H1 (cell line): ENCODE measurements around the gene NDUFB11. TPM values are rescaled to one million over a fixed set of nuclear protein-coding genes. Genes with fewer than 3 reads are reported as not detected.

ENCODE experiments used
- ASH2L ChIP-seq: fragments of 200-600, 300-600 bp; sonication (generic); IDR thresholded peaks from one replicate; pipeline ENCODE4 v1.7.1; 2017; ENCODE audit warnings: low read length
- BACH1 ChIP-seq: IDR thresholded peaks from 2 replicates; pipeline ENCODE4 v1.6.1; 2012; ENCODE audit warnings: low read length, improper control_type of control experiment
- BRCA1 ChIP-seq: IDR thresholded peaks from 2 replicates; pipeline ENCODE4 v1.6.1; 2012; ENCODE audit warnings: low read depth, low read length, improper control_type of control experiment
- CBX5 ChIP-seq: fragments of 300-800, 300-1000 bp; sonication (generic); IDR thresholded peaks from 2 replicates; pipeline ENCODE4 v1.7.1; 2016; ENCODE audit warnings: antibody characterized with exemption, low read length, low read depth
- CBX8 ChIP-seq: fragments of 300-800, 300-1000 bp; sonication (generic); IDR thresholded peaks from 2 replicates; pipeline ENCODE4 v1.7.1; 2016; ENCODE audit warnings: low read depth, low read length, borderline replicate concordance
- CHD1 ChIP-seq: IDR thresholded peaks from 2 replicates; pipeline ENCODE4 v1.6.1; 2012; ENCODE audit warnings: low read depth, low read length, improper control_type of control experiment
- CREB1 ChIP-seq: IDR thresholded peaks from 2 replicates; pipeline ENCODE4 v1.6.1; 2012; ENCODE audit warnings: inconsistent platforms
- EGR1 ChIP-seq: IDR thresholded peaks from 2 replicates; pipeline ENCODE4 v1.6.1; 2011; ENCODE audit warnings: low read depth, low read length, borderline replicate concordance
- EZH2 ChIP-seq: fragments of 200-600 bp; sonication (generic); IDR thresholded peaks from 2 replicates; pipeline ENCODE4 v1.7.1; 2012; ENCODE audit warnings: low read depth, mild to moderate bottlenecking, moderate library complexity, low read length, inconsistent platforms; ENCODE audit not compliant: severe bottlenecking
- GABPA ChIP-seq: IDR thresholded peaks from 2 replicates; pipeline ENCODE4 v1.6.1; 2011; ENCODE audit warnings: mild to moderate bottlenecking, low read length, moderate library complexity, borderline replicate concordance; ENCODE audit not compliant: insufficient read depth
- HDAC2 ChIP-seq, 2 experiments: fragments of 300-600 bp in 1 of 2; sonication (generic) in 1 of 2; IDR thresholded peaks; 2 replicates each; pipeline ENCODE4 v1.6.1; 2011 to 2012; ENCODE audit warnings: low read depth in 2 of 2, low read length in 2 of 2, mild to moderate bottlenecking in 2 of 2, moderate library complexity in 2 of 2, borderline replicate concordance in 1 of 2, inconsistent platforms in 1 of 2
- JUND ChIP-seq: IDR thresholded peaks from 2 replicates; pipeline ENCODE4 v1.6.1; 2011; ENCODE audit warnings: mild to moderate bottlenecking, improper control_type of control experiment, low read length
- KDM1A ChIP-seq: fragments of 200-600, 300-600 bp; sonication (generic); IDR thresholded peaks from 2 replicates; pipeline ENCODE4 v1.7.1; 2016; ENCODE audit warnings: mild to moderate bottlenecking, low read length, borderline replicate concordance
- KDM5A ChIP-seq: fragments of 200-600 bp; IDR thresholded peaks from 2 replicates; pipeline ENCODE4 v1.7.1; 2012; ENCODE audit warnings: mild to moderate bottlenecking, low read length, inconsistent platforms, mixed read lengths
- POLR2AphosphoS5 ChIP-seq: IDR thresholded peaks from 2 replicates; pipeline ENCODE4 v1.6.1; 2011; ENCODE audit warnings: low read depth, low read length
- POU5F1 ChIP-seq: IDR thresholded peaks from 2 replicates; pipeline ENCODE4 v1.6.1; 2011; ENCODE audit warnings: low read depth, mild to moderate bottlenecking, low read length, moderate library complexity
- RFX5 ChIP-seq: IDR thresholded peaks from 2 replicates; pipeline ENCODE4 v1.6.1; 2011; ENCODE audit warnings: low read depth, low read length, improper control_type of control experiment, borderline replicate concordance
- RNF2 ChIP-seq: fragments of 200-900, 300-1000 bp; sonication (generic); IDR thresholded peaks from 2 replicates; pipeline ENCODE4 v1.7.1; 2016; ENCODE audit warnings: borderline replicate concordance, low read depth, mild to moderate bottlenecking, antibody characterized with exemption, low read length; ENCODE audit not compliant: poor library complexity, severe bottlenecking; ENCODE audit errors: missing control alignments
- SIN3A ChIP-seq, 2 experiments: IDR thresholded peaks in 1 of 2; conservative IDR thresholded peaks in 1 of 2; 2 replicates each; pipeline ENCODE4 v1.6.1; 2011 to 2012; ENCODE audit warnings: low read length in 2 of 2, improper control_type of control experiment in 1 of 2, low read depth in 1 of 2, mild to moderate bottlenecking in 1 of 2
- TAF1 ChIP-seq: IDR thresholded peaks from 2 replicates; pipeline ENCODE4 v1.6.1; 2011; ENCODE audit warnings: mild to moderate bottlenecking, low read depth, low read length
- TAF7 ChIP-seq: optimal IDR thresholded peaks from 2 replicates; pipeline ENCODE3; 2011; ENCODE audit warnings: low read depth, mild to moderate bottlenecking, inconsistent platforms, low read length, moderate library complexity, borderline replicate concordance
- TBP ChIP-seq: IDR thresholded peaks from 2 replicates; pipeline ENCODE4 v1.6.1; 2011; ENCODE audit warnings: low read depth, low read length, improper control_type of control experiment
- TEAD4 ChIP-seq: IDR thresholded peaks from 2 replicates; pipeline ENCODE4 v1.6.1; 2012; ENCODE audit warnings: low read depth, low read length, inconsistent platforms, mixed read lengths
- YY1 ChIP-seq: IDR thresholded peaks from 2 replicates; pipeline ENCODE4 v1.6.1; 2011; ENCODE audit warnings: low read depth, mild to moderate bottlenecking, low read length
- polyA plus RNA-seq, 7 experiments: library from polyadenylated mRNA; depleted of rRNA in 3 of 7; stranded (reverse) in 5 of 7; unstranded in 2 of 7; fragments of >200 nt in 5 of 7; fragments of 200-250 nt in 2 of 7; gene quantifications; 1 replicate in 5 of 7; 2 replicates in 1 of 7; 4 replicates in 1 of 7; pipeline versions ENCODE4 v1.2.1 to v1.2.3, GENCODE V29; 2011 to 2013; ENCODE audit warnings: missing spikeins in 2 of 7, mixed read lengths in 2 of 7
- total RNA-seq: library from RNA; stranded (reverse); fragmentation: NEBNext Ultra II Directional; extraction: Animal tissue kit (Norgen Biotek cat#: 25700); gene quantifications from 2 replicates; pipeline ENCODE4 v1.2.1, GENCODE V29; 2021
- TF ChIP-seq, protein P1 (sequence below): IDR thresholded peaks from 2 replicates; pipeline ENCODE4 v1.6.1; 2012; ENCODE audit warnings: inconsistent platforms

Gene NDUFB11
- total and polyA plus RNA-seq, 2 of the 8 experiments (the other 6 are each of a cell fraction or from before 2014, with no cell fraction given) = 120 to 131 TPM

DNA sequence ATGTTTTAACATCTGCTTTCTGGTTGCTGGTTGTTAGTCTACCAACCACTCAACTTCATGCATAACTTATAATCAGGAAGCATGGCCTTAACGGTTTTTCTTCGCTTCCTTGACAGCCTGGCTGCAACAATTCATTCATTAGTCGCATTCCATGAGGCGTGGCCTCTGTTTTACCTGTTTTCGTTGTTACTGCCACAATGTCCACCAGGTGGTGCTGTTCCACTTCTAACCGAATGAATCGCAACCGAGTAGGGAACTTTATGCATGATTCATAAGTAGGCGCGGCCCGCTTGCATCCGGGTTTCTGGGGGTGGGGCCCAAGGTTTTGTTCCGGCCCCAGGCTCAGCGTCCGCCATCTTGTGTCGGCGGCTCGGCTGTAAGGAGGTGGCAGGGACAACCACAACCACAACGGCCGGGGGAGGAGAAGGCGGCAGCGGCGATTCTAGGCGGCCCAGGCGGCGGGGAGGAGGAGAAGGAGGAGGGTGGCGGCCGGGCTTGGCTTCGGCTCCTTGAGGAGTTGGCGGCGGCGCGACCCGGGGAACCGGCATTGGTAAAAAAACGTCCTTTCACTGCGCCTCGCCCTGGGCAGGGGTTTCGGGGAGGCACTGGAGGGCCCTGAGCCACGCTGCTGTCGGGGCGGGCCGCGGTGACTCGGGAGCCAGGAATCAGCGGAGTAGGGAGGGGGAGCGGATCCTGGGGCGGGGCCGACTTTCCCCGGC is 49.1 kb upstream of the NDUFB11 start, which contains the start of gene UBA1 (continued):
- TF ChIP-seq KDM5A (no peak), CBX8 (no peak), CBX5 (no peak), POU5F1 (no peak), KDM1A (peak; percentile 34; the same call in 1 of the 2 replicates), TAF7 (peak; percentile 56), BACH1 (no peak), JUND (0 out of 2 replicates have a peak, but pooled peaks have one; percentile 6), BRCA1 (no peak), ASH2L (no peak), TBP (peak; percentile 83), HDAC2 (IDR thresholded peaks at IDR 0.05; ENCODE audit: borderline replicate concordance in 1 of 2, low read depth in 2 of 2, low read length in 2 of 2) (no peak), YY1 (peak; percentile 91), TAF1 (peak; percentile 83), EGR1 (no peak), TEAD4 (peak; percentile 51), CHD1 (no peak), EZH2 (no peak), RFX5 (no peak), GABPA (no peak), POLR2AphosphoS5 (peak; percentile 85), CREB1 (peak; percentile 61; the same call in 1 of the 2 replicates), RNF2 (no peak), SIN3A (conservative IDR thresholded peaks at IDR 0.05 in 1 of 2, IDR thresholded peaks at IDR 0.05 in 1 of 2; ENCODE audit: low read depth in 1 of 2, low read length in 2 of 2) (peak in 1 of 2 experiments; percentile 70; a peak in 2 of 4 replicates)
- TF ChIP-seq, protein P1, sequence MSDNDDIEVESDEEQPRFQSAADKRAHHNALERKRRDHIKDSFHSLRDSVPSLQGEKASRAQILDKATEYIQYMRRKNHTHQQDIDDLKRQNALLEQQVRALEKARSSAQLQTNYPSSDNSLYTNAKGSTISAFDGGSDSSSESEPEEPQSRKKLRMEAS = 0 out of 2 replicates have a peak, but pooled peaks have one; percentile 29
